Inferior parietal cortex (tissue), 1 donor: ENCODE measurements around the gene FKBP8.

Source experiments
- DNase-seq: peaks from one replicate; pipeline ENCODE4 v3.0.0-alpha.2; 2016; ENCODE audit errors: extremely low spot score

FKBP8 gene

DNA sequence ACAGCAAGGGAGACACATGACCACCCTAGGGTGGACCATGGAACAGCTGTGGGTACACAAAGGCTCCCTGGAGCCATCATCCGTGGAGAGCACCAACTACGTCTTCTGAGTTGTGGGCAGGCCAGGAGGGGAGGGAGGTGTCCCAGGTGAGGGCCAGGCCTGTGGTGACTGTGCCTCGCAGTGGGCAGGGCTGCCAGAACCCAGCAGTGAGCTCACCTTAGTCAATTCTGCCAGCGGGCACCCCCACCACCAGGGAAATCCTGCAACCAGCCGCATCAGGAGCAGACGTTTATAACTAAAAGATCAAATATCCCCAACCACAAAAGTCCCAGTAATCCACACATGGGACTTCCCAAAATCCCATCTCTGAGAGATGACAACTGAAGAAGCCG, 41.1 kb downstream of the FKBP8 start:
- DNase-seq: no peak

DNA sequence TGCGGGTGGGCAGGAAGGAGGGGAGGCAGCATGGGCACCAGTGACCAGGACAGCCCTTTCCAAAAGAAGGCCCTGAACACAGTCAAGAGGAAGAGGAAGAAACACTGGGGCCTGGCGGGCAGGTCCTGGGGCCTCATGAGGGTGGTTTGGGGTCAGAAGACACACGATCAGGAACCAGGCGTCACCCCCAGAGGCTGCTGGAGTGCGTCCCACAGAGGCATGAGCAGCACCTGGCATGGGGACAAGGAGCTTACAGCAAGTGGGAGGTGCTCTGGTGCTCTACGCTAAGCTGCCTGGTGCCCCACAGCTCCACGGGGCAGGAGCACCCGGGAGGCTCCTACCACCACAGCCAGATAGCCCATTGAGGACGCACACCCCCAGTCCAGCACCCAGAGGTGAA, 41.5 kb downstream of the FKBP8 start:
- no peak for DNase-seq

GRCh38 chr19:18501351-18501750, 42.0 kb downstream of the FKBP8 start:
- no peak for DNase-seq

DNA sequence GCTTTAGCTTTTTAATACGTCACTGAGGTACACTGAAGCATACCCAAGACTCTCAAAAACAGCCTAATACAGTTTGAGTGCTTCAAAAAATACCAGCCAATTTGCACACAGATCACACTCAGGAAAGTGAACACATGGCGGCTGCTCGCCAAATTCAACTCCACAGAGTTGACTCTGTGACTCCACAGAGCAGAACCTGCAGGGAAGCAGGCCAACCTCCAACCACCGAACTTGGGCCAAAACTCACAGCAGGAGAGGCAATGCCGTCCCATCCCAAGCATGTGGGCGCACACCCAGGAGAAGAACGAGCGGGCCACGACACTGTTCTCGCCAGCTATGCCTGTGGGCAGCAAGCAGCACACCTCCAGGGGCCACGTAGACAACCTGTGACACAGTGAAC, 42.6 kb downstream of the FKBP8 start:
- no peak for DNase-seq

- DNase-seq: no peak
These were observed 43.0 kb downstream of the FKBP8 start for GRCh38 chr19:18500376-18500775.

DNA sequence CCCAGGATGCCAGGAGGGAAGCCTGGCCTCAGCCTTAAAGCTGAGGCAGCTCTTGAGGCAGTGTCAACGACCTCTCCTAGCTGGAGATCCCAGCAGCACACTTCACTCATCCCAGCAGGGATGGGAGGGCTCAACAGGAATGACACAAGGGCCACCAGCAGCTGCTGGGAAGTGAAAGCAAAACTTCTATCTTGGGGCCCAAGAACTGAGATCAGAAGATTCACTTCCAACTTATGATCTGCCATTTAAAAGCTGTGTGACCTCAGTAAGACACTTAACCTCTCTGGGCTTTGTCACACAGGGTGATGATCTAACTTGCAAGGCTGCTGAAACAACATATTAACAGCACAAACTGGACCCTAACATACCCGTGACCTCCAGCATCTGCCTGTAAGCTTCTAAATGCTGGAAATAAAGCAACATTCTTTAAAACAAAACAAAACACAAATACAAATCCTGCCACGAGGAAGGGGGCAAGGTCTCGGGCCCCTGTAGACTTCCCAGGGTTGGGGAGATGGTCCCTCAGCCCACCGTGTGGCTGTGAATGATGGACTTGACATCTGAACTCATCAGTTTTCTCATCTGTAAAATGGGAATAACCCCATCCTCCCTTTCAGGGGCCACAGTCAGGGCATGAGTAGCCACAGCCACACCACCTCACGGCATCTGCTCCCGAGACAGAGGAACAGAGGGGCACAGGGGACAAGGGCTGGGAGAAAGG, 44.2 kb downstream of the FKBP8 start:
- DNase-seq: no peak

GRCh38 chr19:18496980-18497256, 46.5 kb downstream of the FKBP8 start:
- DNase-seq: no peak

GRCh38 chr19:18496167-18496979, 47.0 kb downstream of the FKBP8 start:
- no peak for DNase-seq

DNA sequence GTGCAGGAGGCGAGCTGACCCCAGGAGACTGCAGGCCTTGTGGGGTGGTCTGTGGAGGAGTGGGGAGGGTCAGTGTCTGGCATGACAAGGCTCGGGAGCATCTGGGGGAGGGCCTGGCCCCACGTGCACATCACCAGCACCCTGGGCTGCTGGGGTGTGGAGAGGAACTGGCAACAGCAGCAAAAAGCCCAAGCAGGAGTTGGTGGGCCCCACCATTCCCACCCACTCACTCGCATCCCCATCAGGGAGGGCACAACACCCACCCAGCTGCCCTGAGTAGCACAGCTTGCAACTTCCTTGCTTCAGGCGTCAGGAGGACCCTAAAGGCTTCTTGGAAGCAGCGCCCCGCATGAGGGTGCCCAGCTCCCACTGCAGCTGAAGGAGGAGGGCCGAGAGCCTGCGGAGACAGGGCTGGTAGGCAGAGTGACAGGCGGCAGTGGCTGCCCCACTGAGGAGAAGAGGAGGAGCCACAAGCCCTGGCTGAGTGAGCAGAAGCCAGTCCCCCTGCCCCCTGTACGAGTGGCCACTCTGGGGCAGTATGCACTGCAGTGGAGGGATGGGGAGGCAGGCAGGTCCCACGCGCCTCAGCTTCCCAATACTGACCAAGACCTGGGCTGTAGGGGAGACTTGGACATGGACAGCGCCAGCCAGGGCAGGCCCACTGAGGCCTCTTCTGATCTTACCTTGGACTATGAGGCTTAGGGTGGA, 48.0 kb downstream of the FKBP8 start:
- no peak for DNase-seq

GRCh38 chr19:18494267-18494607, 49.1 kb downstream of the FKBP8 start:
- no peak for DNase-seq

- no peak for DNase-seq
These were observed 49.7 kb downstream of the FKBP8 start for GRCh38 chr19:18493440-18494266.

DNA sequence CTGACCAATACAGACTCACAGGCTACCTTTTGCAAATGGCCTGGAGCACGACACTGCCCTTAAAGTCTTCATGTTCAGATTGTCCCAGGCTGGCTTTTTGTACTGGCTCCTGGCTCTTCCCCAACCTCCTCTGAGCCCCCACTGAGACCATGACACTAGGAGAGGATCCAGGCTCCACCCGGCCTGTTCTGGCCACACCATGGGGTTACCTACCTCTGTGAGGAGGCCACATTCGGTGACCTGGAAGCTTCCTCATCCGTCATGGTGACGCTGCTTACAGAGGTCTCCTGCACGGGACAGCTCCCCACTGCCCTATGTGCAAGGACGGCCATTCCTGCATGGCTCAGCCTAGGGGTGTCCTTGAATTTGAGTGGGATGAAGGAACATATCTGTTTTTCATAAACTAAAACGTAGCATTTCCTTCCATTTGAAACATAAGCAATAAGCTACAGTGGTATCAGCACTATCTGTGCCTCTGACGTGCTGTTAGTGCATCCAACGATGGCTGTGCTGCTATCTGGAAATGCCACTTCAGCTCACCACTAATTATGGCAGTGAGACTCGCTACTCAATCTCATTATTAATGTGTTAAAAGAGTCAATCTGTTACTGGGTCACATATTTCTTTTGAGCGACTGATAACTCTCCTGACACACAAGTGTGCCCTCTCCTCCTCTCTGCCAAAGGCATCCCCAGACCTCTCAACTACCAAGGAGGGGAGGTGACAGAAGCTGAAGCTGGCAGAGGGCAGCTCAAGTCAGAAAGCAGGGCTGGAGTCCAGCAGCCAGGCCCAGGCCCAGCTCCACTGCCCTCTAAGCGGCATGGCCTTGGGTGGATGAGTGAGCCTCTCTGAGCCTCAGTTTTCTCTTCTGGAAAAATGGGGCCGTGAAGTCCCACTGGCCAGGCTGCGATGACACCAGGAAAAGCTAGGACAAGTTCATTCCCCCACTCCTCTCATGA, 51.1 kb downstream of the FKBP8 start:
- DNase-seq: no peak

- no peak for DNase-seq
These were observed 52.6 kb downstream of the FKBP8 start for GRCh38 chr19:18490728-18491127.

DNA sequence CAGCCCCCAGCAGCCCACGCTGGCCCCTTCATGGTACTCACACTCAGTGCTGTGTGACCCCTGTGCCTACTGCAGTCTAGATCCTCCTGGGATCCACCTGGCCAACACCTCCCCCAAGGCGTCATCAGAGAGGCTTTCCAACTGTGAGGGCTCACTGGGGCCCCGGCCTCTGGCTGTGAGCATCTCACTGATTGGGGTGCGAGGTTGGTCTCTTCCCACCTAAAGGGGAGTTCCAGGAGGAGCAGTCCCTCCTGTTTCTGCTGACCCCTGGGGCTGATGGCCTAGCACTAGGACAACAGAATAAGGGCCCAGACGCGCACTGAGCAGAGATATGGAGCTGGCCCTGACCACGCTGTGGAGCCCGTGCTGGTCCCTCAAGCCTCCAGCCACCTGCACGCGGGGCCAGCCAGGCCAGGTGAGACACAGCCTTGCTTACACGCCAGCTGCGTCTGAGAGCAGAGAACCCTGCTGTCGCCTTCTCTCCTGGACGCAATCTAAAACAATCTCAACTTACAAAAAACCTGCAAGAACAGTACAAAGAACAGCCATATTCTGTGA, 53.7 kb downstream of the FKBP8 start:
- no peak for DNase-seq

DNA sequence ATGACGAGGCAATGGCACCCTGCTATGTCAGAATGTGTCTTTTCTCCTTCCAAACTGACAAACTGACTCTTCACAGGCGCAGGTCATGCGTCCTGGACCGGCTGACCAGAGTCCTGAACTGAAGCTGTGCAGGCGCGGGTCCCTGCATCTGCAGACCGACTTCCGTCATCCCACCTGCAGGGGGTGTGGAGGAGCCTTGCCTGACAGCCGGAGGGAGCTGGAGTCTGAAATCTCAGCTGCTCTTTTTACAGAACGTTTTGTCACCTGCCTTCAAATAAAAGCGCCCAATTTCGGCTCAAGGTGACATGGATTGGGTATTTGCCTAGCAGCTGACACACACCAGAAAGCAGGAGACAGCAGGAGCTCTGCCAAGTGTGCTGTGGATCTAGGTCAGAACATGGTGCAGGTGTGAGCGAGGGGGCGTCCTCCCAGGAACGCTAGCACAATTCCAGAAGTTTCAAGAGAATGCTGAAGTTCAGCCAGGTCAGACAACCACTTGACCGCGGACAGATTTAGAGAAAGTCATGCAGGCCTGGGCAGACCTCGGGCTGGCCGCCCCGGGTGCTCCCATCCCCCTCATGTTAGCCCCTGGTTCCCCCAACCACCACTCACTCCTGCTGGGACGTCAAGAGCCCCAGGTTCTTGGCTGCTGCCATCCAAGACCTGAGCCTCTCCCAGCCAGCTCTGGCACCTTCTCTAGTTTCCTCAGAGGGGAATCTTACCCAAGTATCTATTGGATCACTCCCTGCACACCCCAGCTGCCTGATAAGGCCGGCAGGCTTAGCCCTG, 54.3 kb downstream of the FKBP8 start:
- no peak for DNase-seq

DNA sequence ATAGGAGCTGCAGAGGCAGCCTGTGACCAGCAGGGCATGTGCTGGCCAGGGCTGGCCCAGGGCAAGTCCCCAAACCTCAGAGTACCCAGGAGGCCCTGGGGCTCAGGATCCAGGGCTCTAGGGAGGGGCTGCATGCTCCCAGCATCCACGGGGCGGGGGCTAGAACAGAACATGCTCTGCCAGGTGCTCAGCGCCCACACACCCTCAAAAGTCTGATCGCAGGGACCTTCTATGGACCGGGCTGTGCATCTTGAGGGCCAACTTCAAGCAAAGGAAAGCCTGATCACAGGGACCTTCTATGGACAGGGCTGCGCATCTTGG, 55.0 kb downstream of the FKBP8 start:
- DNase-seq: no peak

GRCh38 chr19:18487576-18488402, 55.6 kb downstream of the FKBP8 start:
- DNase-seq: no peak

- no peak for DNase-seq
These were observed 56.6 kb downstream of the FKBP8 start for GRCh38 chr19:18486746-18487145.

DNA sequence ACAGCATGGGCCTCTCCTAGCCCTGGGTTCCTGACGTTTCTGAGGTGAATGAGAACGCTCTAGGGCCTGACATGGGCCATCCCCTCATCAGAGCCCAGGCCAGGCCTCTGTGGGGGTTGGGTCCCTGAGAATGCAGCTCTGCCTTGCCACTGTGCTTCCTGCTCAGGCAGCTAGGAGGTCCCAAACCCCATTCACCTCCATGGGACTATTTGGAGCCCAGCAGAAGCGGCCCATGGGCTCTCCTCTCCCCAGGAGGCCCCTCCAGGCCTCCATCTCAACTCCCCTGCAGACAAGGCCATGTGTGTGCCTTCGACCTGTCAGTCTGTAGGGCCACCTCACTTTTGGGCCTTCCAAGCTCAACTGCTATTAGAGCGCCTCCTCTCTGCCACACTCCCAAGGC, 58.4 kb downstream of the FKBP8 start:
- no peak for DNase-seq
